Endothelial cell of umbilical vein (primary cell): ENCODE data around the gene FOXP4. TPM values are rescaled to one million over a fixed set of nuclear protein-coding genes. Genes with fewer than 3 reads are reported as not detected.

ENCODE experiments used
- BruUV-seq: library from RNA; stranded (reverse); fragments of 400-500 nt; replicated peaks from 2 replicates; lab custom pipeline; 2021; lab: Mats Ljungman, UMichigan
- CTCF ChIA-PET: fragments of 300-600, 350-600 bp; sonication (Branson Sonifier 250); formaldehyde crosslinking; loops from one replicate; lab custom pipeline; 2021; ENCODE audit warnings: antibody characterized with exemption, inconsistent platforms; lab: Charles Lee
- POLR2A ChIA-PET: fragments of 300-600, 350-600 bp; sonication (Branson Sonifier 250); formaldehyde crosslinking; loops from one replicate; lab custom pipeline; 2021; ENCODE audit warnings: antibody characterized with exemption, inconsistent platforms; lab: Charles Lee
- DNase-seq: peaks from one replicate; pipeline ENCODE4 v3.0.0-alpha.2; 2011; ENCODE audit warnings: low read depth, low spot score
- FAIRE-seq: peaks from 2 replicates; lab custom pipeline; 2011; peaks lifted over from hg19 to GRCh38; lab: Jason Lieb, UNC
- H2AFZ ChIP-seq: 2 replicates; pipeline ENCODE4 v1.6.0; 2012; ENCODE audit warnings: low read depth, low read length, control low read depth, inconsistent platforms
- H3K27ac ChIP-seq: 2 replicates; pipeline ENCODE4 v1.5.1; 2011; ENCODE audit warnings: low read depth, mild to moderate bottlenecking, control low read depth, low read length, moderate library complexity; ENCODE audit not compliant: insufficient read depth
- H3K27me3 ChIP-seq, 2 experiments: 2 replicates each; pipeline versions ENCODE4 v1.6.0 to v1.6.1; 2011; ENCODE audit warnings: low read length in 2 of 2, mixed read lengths in 1 of 2; ENCODE audit not compliant: control insufficient read depth in 2 of 2, insufficient read depth in 2 of 2
- H3K36me3 ChIP-seq, 2 experiments: 2 replicates in 1 of 2; 3 replicates in 1 of 2; pipeline ENCODE4 v1.5.1; 2011; ENCODE audit warnings: low read length in 2 of 2, mild to moderate bottlenecking in 1 of 2, moderate library complexity in 1 of 2; ENCODE audit not compliant: control insufficient read depth in 2 of 2, insufficient read depth in 2 of 2; ENCODE audit errors: extremely low read depth in 1 of 2
- H3K4me1 ChIP-seq: 3 replicates; pipeline ENCODE4 v1.5.1; 2011; ENCODE audit warnings: mild to moderate bottlenecking, low read length; ENCODE audit not compliant: control insufficient read depth, insufficient read depth; ENCODE audit errors: extremely low read depth
- H3K4me2 ChIP-seq: 2 replicates; pipeline ENCODE4 v1.6.1; 2011; ENCODE audit warnings: low read length, control low read depth, mixed read lengths; ENCODE audit not compliant: insufficient read depth
- H3K4me3 ChIP-seq, 3 experiments: fragments of 200-600 bp in 1 of 3; sonication (generic), shearing (Covaris generic) in 1 of 3; replicated peaks in 1 of 3; 2 replicates each; pipeline ENCODE4 v1.5.1; 2011 to 2016; ENCODE audit warnings: control low read depth in 3 of 3, low read length in 3 of 3, mild to moderate bottlenecking in 2 of 3, inconsistent platforms in 1 of 3, low read depth in 1 of 3, moderate library complexity in 1 of 3; ENCODE audit not compliant: insufficient read depth in 1 of 3
- H3K79me2 ChIP-seq: 2 replicates; pipeline ENCODE4 v1.6.0; 2012; ENCODE audit warnings: low read length, inconsistent platforms; ENCODE audit not compliant: control insufficient read depth, insufficient read depth
- H3K9ac ChIP-seq: replicated peaks from 2 replicates; pipeline ENCODE3; 2011; ENCODE audit warnings: low read length, control low read depth; ENCODE audit not compliant: insufficient read depth; ENCODE audit errors: extremely low read depth
- H3K9me1 ChIP-seq: replicated peaks from 3 replicates; pipeline ENCODE4 v1.6.0; 2011; ENCODE audit warnings: mild to moderate bottlenecking, low read length; ENCODE audit not compliant: control insufficient read depth, insufficient read depth; ENCODE audit errors: extremely low read depth
- H3K9me3 ChIP-seq: replicated peaks from 2 replicates; pipeline ENCODE4 v1.5.1; 2012; ENCODE audit warnings: low read length, inconsistent platforms; ENCODE audit not compliant: control insufficient read depth, insufficient read depth
- H4K20me1 ChIP-seq: replicated peaks from 2 replicates; pipeline ENCODE3; 2011; ENCODE audit warnings: mild to moderate bottlenecking, low read length; ENCODE audit not compliant: control insufficient read depth, insufficient read depth; ENCODE audit errors: extremely low read depth
- CTCF ChIP-seq, 2 donors: IDR thresholded peaks; 1 replicate in 1 of 2; 2 replicates in 1 of 2; pipeline ENCODE4 v1.5.1; 2011; ENCODE audit warnings: low read length in 2 of 2, mild to moderate bottlenecking in 2 of 2, moderate library complexity in 2 of 2, control low read depth in 1 of 2, inconsistent platforms in 1 of 2, low read depth in 1 of 2; ENCODE audit not compliant: insufficient read depth in 1 of 2; ENCODE audit errors: extremely low read depth in 1 of 2
- EZH2 ChIP-seq: IDR thresholded peaks from 2 replicates; pipeline ENCODE4 v1.6.1; 2012; ENCODE audit warnings: borderline replicate concordance, low read depth, mild to moderate bottlenecking, moderate library complexity, low read length, inconsistent platforms; ENCODE audit not compliant: severe bottlenecking
- FOS ChIP-seq: IDR thresholded peaks from 2 replicates; pipeline ENCODE4 v1.6.1; 2011; ENCODE audit warnings: mild to moderate bottlenecking, low read length, moderate library complexity, borderline replicate concordance; ENCODE audit not compliant: insufficient read depth
- GATA2 ChIP-seq: IDR thresholded peaks from 2 replicates; pipeline ENCODE4 v1.7.0; 2011; ENCODE audit warnings: low read depth, mild to moderate bottlenecking, moderate library complexity, mixed read lengths, low read length; ENCODE audit not compliant: insufficient read length, insufficient read depth
- JUN ChIP-seq: IDR thresholded peaks from 2 replicates; pipeline ENCODE4 v1.6.1; 2011; ENCODE audit warnings: borderline replicate concordance, low read depth; ENCODE audit not compliant: insufficient read length, insufficient read depth
- MAX ChIP-seq: IDR thresholded peaks from 2 replicates; pipeline ENCODE4 v1.6.1; 2011; ENCODE audit not compliant: insufficient read depth, insufficient read length
- MYC ChIP-seq: IDR thresholded peaks from one replicate; pipeline ENCODE4 v1.6.1; 2011; ENCODE audit warnings: mild to moderate bottlenecking, low read depth, low read length
- POLR2A ChIP-seq: IDR thresholded peaks from 2 replicates; pipeline ENCODE4 v1.6.1; 2012; ENCODE audit warnings: low read depth, mild to moderate bottlenecking, control low read depth, low read length
- POLR2AphosphoS5 ChIP-seq: IDR thresholded peaks from 2 replicates; pipeline ENCODE4 v1.6.1; 2012; ENCODE audit warnings: low read depth, mild to moderate bottlenecking, control low read depth, low read length, moderate library complexity; ENCODE audit not compliant: insufficient read depth
- dilution Hi-C: fragments of 300-500 bp; cut with MboI; formaldehyde crosslinking; loops from one replicate; pipeline ENCODE4 v1.15.0; 2019; ENCODE audit warnings: low sequenced_read_pairs; ENCODE audit not compliant: extremely low pct_ligation_motif_present
- intact Hi-C: fragments of 100-400 bp; cut with micrococcal nuclease; formaldehyde crosslinking; loops from one replicate; pipeline ENCODE4 v1.10.0; 2022
- polyA plus RNA-seq, 4 experiments: library from polyadenylated mRNA; depleted of rRNA in 3 of 4; stranded (reverse) in 3 of 4; unstranded in 1 of 4; fragments of >200 nt; gene quantifications; 2 replicates each; pipeline versions ENCODE4 v1.2.1 to v1.2.3, GENCODE V29; 2011 to 2012; ENCODE audit warnings: missing spikeins in 1 of 4
- total RNA-seq: library from RNA; stranded (reverse); gene quantifications from 2 replicates; pipeline ENCODE4 v1.2.3, GENCODE V29; 2021

FOXP4 gene
- total and polyA plus RNA-seq, 2 donors (not counting 3 experiments of a cell fraction or from before 2014, with no cell fraction given) = 5.6 to 23.9 TPM

GRCh38 chr6:41584205-41584604, 38.0 kb downstream of the FOXP4 start:
- no peaks in the 10 kb centered on the region for H3K27me3 ChIP-seq
- no peak overlapping the region for H3K4me3 ChIP-seq
- intact Hi-C loops = no loop called here
- peaks cover 0 to 10% of the 10 kb centered on the region in 2 experiments for H3K36me3 ChIP-seq
- no peak overlapping the region for H2AFZ ChIP-seq
- ChIA-PET POLR2A (no interaction called here), CTCF (interaction anchor here (1.0 kb wide), 1 partner anchor 216 kb away, joined by 3 read pairs; no protein-coding TSS in a partner anchor)
- no TSS peak for BruUV-seq
- dilution Hi-C loops = no loop called here
- no peaks in the 10 kb centered on the region for H3K9me1 ChIP-seq
- H3K9ac ChIP-seq = no peak overlapping the region
- peaks cover 21% of the 10 kb centered on the region for H3K4me1 ChIP-seq
- no peak overlapping the region for H3K4me2 ChIP-seq
- DNase-seq (no peak), FAIRE-seq (no peak)
- H3K9me3 ChIP-seq = no peaks in the 10 kb centered on the region
- TF ChIP-seq POLR2AphosphoS5 (no peak), JUN (no peak), FOS (no peak), MAX (no peak), CTCF (IDR thresholded peaks at IDR 0.05; ENCODE audit: extremely low read depth in 1 of 2, insufficient read depth in 1 of 2, low read depth in 1 of 2, low read length in 2 of 2) (no peak), MYC (no peak), EZH2 (no peak), POLR2A (no peak), GATA2 (no peak)
- no peaks in the 10 kb centered on the region for H4K20me1 ChIP-seq
- no peaks in the 10 kb centered on the region for H3K79me2 ChIP-seq
- no peak overlapping the region for H3K27ac ChIP-seq
